Activated CD4-positive, alpha-beta T cell treated with anti-CD3 and anti-CD28 coated beads, Interleukin-2, amount 50 U/mL, for 4 hours (primary cell): ENCODE measurements around the gene GALNT9.
"Not testable (repeated sequence)": the region's sequence is repeated elsewhere in the genome, so short reads cannot be mapped to it uniquely, and the experiment has no call there.

Experiments
- DNase-seq, 2 experiments: peaks; one replicate each; pipeline ENCODE4 v3.0.0-alpha.2; 2020

GALNT9 gene

DNA sequence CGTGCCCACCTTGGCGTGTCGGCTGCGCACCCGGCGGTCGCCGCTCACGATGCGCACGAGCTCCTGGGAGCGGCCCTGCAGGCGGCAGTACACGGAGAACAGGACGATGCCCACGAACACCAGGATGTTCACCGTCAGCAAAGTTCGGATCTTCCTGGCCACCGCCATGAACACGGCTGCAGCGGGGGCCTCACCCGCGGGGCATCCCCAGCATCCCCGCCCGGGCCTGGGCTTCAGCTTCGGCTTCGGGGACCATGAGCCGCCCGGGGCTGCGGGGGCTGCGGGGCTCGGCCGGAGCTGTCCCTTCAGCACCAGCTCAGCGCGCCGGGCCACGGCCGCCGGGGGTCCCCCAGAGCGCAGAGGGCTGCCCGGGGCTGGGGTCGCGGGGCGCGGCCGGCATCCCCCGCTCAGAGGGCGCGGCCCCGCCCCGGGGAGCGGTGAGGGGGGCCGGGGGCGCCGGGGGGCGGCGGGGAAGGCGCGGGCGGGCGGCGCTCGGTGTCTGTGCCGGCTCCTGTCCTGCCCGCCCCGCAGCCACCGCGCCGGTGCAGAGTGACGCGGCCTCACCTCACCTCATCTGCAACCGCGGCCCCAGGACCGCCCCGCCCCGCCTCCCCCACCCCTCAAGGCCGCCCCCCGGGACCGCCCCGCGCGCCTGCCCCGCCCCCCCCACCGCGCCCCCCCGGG lies at the start of gene GALNT9:
GALNT9 (minus strand) TSS at position 554 of the 684 bp plus-strand sequence; CDS start at position 168, 386 bp downstream.
- DNase-seq, result no peak

DNA sequence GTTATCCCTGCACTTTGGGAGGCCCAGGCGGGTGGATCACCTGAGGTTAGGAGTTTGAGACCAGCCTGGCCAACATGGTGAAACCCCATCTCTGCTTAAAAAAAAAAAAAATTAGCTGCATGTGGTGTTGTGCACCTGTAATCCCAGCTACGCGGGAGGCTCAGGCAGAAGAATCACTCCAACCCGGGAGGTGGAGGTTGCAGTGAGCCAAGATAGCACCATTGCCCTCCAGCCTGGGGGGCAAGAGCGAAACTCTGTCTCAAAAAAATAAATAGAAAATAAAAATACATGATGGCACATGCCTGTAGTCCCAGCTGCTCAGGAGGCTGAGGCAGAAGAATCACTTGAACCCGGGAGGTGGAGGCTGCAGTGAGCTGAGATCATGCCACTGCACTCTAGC lies 49.7 kb upstream of the GALNT9 start:
- DNase-seq, result not testable (repeated sequence)

DNA sequence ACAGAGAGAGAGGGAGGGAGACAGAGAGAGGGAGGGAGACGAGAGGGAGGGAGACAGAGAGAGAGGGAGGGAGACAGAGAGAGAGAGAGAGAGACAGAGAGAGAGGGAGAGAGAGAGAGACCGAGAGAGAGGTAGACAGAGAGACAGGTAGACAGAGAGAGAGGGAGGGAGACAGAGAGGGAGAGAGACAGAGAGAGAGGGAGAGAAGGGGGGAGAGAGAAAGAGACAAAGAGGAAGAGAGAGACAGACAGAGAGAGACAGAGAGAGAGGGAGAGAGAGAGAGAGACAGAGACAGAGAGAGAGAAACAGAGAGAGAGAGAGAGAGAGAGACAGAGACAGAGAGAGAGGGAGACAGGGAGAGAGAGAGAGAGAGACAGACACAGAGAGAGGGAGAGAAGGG lies 47.8 kb upstream of the GALNT9 start:
- DNase-seq, result no peak

DNA sequence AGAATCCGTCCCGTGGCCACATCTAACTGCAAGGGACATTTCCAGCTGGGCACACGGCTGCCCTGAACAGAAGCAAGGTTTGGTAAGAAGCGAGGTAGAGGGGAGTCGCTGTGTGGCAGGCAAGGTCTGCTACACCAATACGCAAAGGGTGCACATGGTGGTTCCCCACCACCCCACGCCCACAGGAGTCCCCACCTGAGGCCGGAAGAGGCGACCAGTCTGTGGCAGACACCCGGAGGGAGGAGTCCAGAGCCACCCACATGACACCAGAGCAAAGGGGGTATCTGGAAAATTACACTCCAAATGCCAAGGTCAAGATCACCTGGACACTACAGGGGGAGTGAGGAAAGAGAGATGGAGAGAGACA lies 47.1 kb upstream of the GALNT9 start:
- no peak for DNase-seq

DNA sequence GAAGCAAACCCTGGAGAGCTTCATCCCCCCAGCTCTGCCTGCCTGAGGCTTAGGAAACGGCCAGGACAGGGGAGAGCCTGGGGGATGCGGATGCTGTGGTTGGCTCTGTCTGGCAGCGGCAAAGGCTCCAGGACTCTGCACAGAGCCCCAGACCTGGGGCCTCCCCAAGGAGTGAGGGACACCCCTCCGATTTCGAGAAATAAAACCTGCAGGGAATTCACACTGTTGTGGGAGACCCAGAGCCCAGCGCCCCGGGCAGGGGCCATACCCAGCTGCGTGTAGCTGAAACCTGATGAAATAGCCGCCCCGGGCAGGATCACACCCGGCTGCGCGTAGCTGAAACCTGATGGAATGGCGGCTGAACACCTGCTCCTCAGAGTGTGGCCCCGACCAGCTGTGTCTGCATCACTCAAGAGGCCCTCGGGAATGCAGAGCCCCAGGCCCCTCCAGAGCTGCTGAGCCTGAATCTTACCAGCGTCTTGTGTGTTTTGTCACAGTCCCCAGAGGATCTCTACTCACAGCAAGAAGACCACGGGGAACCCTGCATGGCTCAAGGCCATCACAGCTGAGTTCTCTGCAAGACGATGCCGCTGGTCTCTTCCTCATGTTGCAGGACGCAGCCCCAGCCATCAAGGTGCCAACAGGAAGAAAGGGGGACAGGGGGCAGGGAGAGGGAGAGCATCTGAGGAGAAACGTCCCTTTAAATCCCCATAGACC lies 46.5 kb upstream of the GALNT9 start:
- no peak for DNase-seq

DNA sequence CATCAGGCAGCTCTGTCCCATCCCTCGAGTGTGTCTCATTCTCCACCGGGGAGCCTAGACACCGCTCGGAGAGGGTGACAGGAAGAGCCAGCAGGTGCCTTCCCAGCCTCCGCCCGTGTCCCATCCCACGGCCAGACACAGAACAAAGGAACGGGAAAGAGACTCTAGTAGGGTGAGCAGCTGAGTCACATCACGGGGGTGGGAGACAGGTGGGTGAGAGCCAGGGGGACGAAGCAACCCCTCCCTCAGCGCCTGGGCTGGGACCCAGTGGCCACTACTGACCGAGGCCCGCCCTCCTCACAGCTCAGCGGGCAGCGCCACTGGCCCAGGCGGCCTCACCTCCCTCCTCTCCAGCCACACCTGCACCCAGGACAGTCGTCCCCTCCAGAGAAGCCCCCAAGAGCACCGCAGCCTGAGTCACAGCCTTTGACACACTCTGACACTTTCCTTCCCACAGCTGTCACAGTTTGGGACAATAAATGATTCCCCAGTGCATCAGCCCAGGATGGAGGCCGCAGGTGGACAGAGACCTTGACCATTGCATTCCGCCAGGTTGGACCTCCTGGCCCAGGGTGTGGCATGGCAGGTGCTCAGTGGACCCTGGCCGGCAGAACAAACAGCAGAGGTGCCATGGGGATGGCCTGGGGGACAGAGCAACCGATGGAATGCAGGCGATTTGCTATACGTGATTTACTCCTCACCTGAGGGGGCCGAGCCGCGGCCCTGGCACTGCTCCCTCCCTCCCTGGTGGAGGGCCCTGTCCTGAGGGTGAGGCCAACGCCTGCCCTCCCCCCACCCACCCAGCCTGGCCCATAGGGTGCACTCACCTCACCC lies 45.4 kb upstream of the GALNT9 start:
- no peak for DNase-seq

DNA sequence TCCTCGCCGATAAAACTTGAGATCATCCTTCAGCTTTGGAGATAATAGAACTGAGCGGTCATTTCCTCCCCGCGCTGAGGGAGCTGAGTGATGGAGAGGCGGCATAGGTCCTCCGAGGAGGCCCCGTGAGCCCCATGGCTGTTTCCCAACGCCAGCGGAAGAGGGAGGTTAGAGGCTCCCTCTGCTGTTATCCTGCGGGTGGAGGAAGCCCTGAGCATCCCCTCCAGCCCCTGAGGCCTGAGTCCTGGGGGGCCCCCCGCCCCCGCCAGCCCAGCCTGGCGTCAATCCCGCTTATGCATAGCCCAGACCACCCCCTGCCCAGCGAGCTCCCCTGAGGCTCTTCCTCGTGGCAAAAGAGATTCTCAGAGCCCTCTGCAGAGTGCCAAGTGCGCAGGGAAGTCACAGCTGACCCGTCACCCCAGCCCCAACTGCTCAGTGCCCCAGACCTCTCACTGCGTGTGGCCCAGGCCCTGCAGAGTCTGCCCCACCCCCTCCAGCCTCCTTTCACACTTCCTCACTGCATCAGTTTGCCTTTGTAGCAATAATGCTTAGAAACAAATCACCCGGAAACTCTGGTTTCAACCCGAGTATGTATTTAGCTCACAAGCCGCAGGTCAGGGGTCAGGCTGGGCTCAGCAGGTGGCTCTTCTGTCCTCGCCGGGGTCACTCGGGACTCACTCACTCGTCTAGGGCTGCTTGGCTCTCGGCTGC lies 44.7 kb upstream of the GALNT9 start:
- no peak for DNase-seq

DNA sequence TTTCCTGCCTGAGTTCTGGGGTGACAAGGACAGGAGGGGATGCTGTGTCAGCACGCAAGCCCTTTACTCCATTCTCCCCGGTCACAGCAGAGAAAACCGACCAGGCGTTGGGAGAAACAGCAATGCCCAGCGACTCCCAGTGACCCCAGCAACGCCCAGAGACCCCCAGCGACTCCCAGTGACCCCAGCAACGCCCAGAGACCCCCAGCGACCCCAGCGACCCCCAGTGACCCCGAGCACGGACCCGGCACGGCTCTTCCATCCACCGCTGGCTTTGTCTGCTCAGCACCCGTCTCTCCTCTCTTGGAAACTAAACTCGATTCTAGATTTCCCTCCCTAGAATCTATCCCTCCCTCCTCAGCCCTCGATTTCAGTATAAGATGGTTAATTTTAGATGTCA lies 38.5 kb upstream of the GALNT9 start:
- no peak for DNase-seq

DNA sequence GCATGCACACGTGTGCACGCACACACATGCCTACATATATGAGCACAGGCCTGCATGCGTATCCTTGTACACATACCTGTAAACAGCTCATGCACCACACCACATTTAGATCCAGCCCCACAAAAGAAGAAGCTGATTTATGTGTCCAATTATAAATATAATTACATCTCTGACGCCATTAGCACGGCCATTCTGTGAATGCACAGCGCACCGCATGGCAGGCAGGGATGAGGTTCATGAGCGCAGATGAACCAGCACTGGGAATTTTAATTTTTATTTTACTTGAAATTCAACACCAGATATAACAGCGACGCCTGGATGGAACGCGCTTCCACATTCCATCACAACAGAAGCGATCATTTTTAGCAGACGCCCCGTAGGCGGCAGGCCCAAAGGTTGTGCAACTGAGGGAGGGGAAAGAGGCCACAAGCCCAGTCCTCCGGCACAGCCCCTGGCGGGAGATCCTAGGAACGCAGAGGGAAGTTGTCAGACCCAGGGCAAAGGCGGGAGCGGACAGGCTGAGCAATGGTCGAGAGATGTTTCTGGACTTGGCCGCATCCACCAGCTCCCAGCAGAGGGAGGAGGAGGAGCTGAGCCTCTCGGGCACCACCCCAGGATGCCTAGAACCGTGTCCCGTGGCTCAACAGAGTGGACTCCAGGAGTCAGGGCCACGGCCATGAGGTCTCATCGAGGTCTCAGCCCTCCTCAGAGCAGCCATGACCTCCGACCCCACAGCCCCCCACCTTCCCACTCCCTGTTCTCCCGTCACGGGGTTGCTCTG lies 37.9 kb upstream of the GALNT9 start:
- no peak for DNase-seq

DNA sequence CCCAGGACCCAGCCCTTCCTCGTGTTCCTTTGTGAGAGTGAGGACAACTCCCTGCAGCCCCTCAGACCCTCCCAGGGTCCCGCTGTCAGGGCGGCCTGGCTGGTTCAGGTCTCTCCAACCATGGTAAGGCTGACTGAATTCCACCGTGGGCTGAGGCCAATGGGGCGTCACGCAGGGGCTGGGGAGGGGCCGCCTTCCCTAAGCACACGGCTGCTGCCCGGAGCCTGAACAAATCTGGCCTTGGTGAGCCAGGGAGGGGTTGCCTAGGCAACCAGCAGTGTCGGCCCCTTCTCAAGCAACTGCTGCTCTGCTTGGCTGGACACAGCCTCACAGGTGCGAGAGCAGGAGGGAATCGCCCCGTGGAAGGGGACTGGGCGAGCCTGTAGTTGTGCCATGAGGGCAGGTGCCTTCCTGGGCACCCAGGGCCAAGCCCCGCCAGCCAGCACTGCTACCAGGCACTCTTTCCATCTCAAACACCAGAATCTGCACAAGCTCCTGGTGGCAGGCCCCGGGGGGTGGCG lies 37.0 kb upstream of the GALNT9 start:
- DNase-seq, result no peak

DNA sequence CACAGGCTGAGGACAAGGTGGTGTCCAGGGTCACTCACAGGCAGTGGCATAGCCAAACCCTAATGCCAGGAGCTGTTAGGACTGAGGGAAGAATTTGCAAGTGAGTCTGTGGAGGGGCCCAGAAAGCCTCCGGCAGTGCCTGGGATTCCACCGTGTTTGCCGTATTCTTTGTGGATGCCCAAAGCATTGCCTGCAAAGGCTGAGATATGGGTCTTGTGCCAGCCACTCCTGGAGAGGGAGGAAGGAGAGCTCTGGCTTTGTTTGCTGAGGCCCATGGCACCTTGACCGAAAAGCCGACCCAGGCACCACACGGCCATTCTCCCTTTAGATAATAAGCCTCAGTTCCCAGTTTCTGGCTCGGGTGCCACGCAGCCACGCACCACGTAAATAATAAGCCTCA lies 35.8 kb upstream of the GALNT9 start:
- DNase-seq, result no peak

DNA sequence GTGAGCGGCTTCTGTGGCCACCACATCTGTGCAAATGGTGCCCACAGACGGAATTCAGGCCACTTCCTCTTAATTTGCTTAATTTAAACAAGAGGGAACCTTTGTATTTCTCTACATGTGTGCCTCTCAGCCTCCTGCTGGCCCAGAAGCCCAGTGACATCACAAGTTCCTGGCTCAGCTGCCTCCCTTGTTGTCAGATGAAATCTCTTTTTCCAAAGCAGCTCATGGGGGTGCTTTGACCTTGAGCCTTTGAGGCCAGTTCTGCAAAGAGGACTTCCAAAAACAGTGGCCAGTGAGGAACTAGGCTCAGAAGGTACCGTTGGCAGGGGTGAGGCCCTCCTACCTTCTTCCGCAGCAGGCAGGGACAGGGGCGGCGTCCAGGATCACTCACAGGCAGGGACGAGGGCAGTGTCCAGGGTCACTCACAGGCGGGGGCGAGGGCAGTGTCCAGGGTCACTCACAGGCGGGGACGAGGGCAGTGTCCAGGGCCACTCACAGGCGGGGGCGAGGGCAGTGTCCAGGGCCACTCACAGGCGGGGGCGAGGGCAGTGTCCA lies 35.0 kb upstream of the GALNT9 start:
- no peak for DNase-seq

DNA sequence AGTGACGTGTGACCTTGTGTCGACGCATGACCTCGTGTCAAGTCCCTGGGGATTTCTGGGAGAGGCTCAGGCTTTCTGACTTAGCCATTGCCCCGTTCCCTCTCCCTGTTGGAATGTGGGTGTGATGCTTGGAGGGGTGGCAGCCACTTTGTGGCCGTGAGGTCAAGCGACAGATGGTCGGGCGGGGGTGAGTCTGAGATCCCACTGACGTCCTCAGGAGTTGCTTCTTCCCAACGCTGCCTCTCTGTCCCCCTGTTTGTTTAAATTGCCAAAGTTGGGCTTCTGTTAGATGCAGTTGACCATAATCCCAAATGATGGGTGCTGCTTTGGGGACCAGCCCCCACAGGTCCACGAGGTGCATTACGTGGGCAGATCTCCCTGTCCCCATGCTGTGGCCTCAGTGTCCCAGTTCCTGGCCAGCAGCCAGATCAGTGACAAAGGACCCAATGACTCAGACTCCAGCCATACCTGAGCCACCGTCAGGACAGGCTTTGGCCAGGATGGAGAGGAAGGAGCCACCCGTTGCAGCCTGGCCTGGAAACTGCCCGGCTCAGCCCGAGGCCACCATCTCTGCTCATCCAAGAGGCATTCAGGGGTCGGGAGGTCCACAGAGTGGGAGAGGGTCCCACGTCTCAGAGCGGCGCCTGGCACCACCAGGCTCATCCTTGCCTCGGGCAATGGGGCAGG lies 34.4 kb upstream of the GALNT9 start:
- no peak for DNase-seq

DNA sequence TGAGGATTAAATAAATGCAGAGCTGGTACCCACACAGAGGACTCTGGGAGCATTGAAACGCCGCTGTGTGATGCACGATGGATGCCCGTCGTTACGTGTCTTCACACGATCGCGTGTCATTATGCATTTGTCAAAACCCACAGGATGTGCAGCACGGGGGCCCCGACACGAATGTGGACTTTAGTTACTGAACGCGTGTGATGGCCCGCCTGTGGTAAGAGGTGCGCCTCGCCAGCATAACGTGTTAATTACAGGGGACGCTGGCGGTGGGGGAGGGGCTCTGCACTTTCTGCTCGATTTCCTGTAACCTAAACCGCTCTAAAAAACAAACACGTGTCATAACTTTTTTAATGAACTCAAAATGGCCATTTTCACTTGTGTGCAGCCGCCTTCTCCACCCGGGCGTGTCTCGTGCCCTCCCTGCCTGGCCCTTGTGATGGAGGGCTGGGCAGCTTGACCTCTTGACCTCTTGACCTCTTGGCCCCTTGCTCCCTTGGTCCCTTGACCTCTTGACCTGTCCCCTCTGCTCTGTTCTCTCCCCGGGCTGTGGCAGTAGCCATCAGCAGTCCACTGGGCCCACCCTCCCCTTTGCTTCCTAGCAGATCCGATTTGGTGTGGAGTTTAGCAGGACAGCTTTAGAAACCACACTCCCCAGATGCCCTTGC lies 33.7 kb upstream of the GALNT9 start:
- DNase-seq, result no peak

DNA sequence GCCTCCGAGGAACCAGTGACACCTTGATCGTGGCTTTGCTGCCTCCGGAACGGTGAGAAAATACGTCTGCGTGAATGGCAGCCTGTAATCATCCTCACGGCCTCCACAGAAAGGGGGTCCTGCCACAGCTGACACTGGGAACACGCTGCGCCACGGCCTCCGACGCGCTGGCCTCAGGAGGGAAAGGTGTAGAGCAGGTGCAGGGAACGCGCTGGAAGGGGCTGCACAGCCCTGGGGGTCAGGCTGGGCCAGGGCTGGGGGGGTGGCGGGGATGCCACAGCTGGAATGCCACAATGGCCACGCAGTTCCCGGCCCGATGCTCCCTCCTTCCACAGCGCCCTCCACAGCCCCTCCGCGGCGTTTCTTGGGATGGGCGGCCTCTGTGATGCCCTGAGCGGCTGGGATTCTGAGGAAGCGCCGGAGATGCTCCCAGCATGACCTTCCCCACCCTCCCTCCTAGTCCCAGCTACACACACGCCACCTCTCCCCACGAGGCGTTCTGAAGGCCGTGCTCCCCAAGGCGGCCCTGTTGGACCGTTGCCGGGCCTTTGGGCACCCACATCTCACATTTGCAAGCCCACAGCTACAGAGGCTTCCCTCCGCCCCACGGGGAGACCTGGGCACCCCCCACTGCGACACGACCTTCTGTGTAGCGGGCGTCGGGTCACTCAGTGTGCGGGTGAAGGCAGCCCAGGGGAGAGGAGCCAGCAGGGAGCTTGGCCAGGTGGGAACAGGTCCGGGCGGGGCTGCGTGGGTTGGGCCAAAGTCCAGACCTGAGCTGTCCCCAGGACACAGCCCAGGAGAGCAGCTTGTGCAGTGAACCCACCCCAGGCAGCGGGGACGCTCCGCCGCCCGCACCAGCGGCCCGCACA lies 31.8 kb upstream of the GALNT9 start:
- no peak for DNase-seq

DNA sequence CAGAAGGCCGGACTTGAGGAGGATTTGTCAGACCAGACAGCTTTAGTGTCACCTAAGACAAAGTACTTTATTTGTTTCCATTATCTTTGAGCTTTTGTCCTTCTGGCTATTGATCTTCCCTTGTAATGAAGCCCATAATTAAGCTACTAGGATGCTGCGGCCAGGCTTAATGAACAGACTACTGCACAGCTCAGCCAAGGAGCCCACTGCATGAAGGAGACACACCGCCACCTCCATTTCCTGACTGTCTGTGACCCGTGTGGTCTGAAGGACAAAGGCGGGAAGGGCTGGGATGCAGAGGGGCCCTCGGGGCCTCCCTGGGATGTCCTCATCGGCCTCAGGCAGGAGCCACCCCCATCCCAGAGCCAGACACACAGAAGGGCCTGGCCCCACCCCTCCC lies 31.0 kb upstream of the GALNT9 start:
- DNase-seq, result no peak

DNA sequence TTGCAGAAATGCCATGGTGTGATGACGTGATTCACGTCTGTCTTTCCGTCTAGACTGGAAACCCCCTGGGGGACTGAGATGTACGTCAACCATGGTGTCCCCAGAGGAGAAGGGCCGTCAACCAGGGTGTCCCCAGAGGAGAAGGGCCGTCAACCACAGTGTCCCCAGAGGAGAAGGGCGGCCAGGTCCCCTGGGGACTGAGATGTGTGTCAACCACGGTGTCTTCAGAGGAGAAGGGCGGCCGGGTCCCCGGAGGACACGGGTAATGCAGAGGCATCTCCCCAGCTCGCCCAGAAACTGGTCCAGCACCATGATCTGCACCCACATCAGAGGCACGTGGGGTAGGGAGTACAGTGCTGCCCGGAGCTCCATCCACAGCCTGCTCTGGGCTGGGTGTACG lies 30.6 kb upstream of the GALNT9 start:
- DNase-seq, result no peak

DNA sequence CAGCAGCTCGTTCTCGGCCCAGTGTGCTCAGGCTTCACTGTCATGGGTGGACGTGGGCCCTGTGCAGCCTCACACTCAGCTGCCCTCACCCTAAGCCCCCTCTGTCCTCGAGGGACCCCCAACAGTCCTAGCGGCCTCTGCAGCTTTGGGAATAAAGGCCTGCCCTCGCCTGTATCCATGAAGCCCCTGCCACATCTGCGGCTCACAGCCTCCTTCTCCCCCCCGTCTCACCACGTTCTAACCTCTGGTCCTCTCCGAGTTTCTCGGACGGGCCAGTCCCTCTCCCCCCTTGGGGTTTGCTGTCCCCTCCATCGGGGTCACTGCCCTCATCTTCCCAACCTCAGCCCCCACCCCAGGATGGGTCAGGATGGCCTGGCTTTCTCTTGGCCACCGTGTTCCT lies 30.2 kb upstream of the GALNT9 start:
- DNase-seq, result no peak
